Heart left ventricle (tissue), 16 donors: ENCODE results near the gene ASIC4. TPM values are rescaled to one million over a fixed set of nuclear protein-coding genes. Genes with fewer than 3 reads are reported as not detected.
A peak's percentile ranks its signal among the peaks of the same experiment; 100 is the strongest.

Source experiments
- ATAC-seq, 4 donors: fragments of 200-7000 bp; cut with Tn5 transposase; one replicate each; pipeline ENCODE4 v1.9.1; 2020 to 2022; ENCODE audit warnings: moderate library complexity in 4 of 4, mild to moderate bottlenecking in 3 of 4, moderate number of reproducible peaks in 1 of 4
- DNase-seq, 5 donors: peaks; one replicate each; pipeline ENCODE4 v3.0.0-alpha.2; 2020
- H3K27ac ChIP-seq, 12 donors: fragments of 200-600 bp; sonication (generic) in 4 of 12; one replicate each; pipeline versions ENCODE4 v1.5.0 to v1.8.0; 2016 to 2022; ENCODE audit warnings: mild to moderate bottlenecking in 2 of 12
- H3K27me3 ChIP-seq, 9 donors: fragments of 200-600 bp; sonication (generic) in 2 of 9; one replicate each; pipeline versions ENCODE4 v1.5.1 to v1.8.0; 2016 to 2022; ENCODE audit warnings: mild to moderate bottlenecking in 3 of 9
- H3K36me3 ChIP-seq, 9 donors: fragments of 200-600 bp; sonication (generic) in 2 of 9; one replicate each; pipeline versions ENCODE4 v1.5.0 to v1.8.0; 2018 to 2022; ENCODE audit warnings: mild to moderate bottlenecking in 2 of 9
- H3K4me1 ChIP-seq, 12 donors: fragments of 200-600 bp; sonication (generic) in 4 of 12; one replicate each; pipeline versions ENCODE4 v1.5.0 to v1.8.0; 2016 to 2022; ENCODE audit warnings: mild to moderate bottlenecking in 3 of 12
- H3K4me3 ChIP-seq, 12 donors: fragments of 200-600 bp; sonication (generic) in 4 of 12; one replicate each; pipeline versions ENCODE4 v1.5.0 to v1.8.0; 2017 to 2022; ENCODE audit warnings: mild to moderate bottlenecking in 9 of 12, moderate library complexity in 4 of 12
- H3K9me3 ChIP-seq, 12 donors: fragments of 200-600 bp; sonication (generic) in 4 of 12; one replicate each; pipeline versions ENCODE4 v1.5.0 to v1.8.0; 2016 to 2022; ENCODE audit warnings: mild to moderate bottlenecking in 1 of 12
- POLR2A ChIP-seq, 2 donors: fragments of 450-650 bp; IDR thresholded peaks; one replicate each; pipeline ENCODE4 v1.6.1; 2017; ENCODE audit warnings: antibody characterized with exemption in 2 of 2, mild to moderate bottlenecking in 2 of 2, moderate library complexity in 2 of 2
- WGBS, 4 donors: extraction: QIAGEN DNeasy Blood & Tissue Kit in 2 of 4; methylation state at CpG; one replicate each; pipeline versions ENCODE4 v1.1.5 to v1.1.7; 2013 to 2018; 5-methylcytosine and 5-hydroxymethylcytosine counted together
- intact Hi-C, 10 donors: fragments of 100-400 bp; cut with DNase I; formaldehyde crosslinking; loops; one replicate each; pipeline versions ENCODE4 v1.11.1 to v1.14.2; 2022
- polyA plus RNA-seq, 2 donors: library from polyadenylated mRNA; stranded (reverse); fragments of 200-250 nt; gene quantifications; one replicate each; pipeline ENCODE4 v1.2.3, GENCODE V29; 2013
- total RNA-seq, 9 donors: library from RNA; depleted of rRNA in 2 of 9; stranded (reverse); fragments of >200 nt in 2 of 9; fragmentation: NEBNext Ultra II Directional in 3 of 9; extraction: Animal tissue kit (Norgen Biotek cat#: 25700) in 3 of 9; gene quantifications; one replicate each; pipeline versions ENCODE4 v1.1.0 to v1.2.4, GENCODE V29; 2016 to 2023
- TF ChIP-seq, protein P1 (sequence below), 12 donors: fragments of 200-600 bp; sonication (generic) in 4 of 12; IDR thresholded peaks; one replicate each; pipeline versions ENCODE4 v1.5.0 to v1.8.0; 2018 to 2022; ENCODE audit warnings: antibody characterized with exemption in 12 of 12, mild to moderate bottlenecking in 5 of 12
- donor health status: ischemic (EF 13 %, LVEDD 7.1; RV severe dilation, severe dysfunction).
- donor health status: healthy with polysubstance abuse.
- donor health status: DM: no; HTN: yes; CAD: no.
- donor health status: DM: no; HTN: no; CAD: no.
- donor health status: ischemic (EF 25% LVEDD 6.9; RV normal size, moderate dysfunction).
- donor health status: ischemic (EF 25% LVEDD 5.7; RV mildly dilated, moderate dysfunction).
- donor health status: healthy.
- donor health status: DM: yes; HTN: yes; CAD: no.
- donor health status: ischemic (EF 35%, LVEDD 5.7; RV mildly dilated, moderate dysfunction).
- donor health status: nonischemic (EF 11% LVEDD 7.7; RV severe dilation, severe dysfunction).
- donor health status: DM: yes; HTN: yes; CAD: no.
- donor health status: PGD.
- donor health status: ischemic (EF 29% LVEDD 5.4; RV normal size, mild dysfunction).
- donor health status: nonischemic (EF 23%, LVEDD 6.1; RV moderate dilation, normal function).

The ASIC4 gene
- total and polyA plus RNA-seq, 11 donors: 0.03 to 0.10 (median 0.08) TPM; not detected in 8

GRCh38 chr2:219505585-219505984 lies 8.7 kb upstream of the ASIC4 start:
- no peak overlapping the region for H3K27ac ChIP-seq
- 88 to 94% (median 91%) methylated on average over 7 to 9 of the region's 9 CpGs for WGBS, 4 donors
- ATAC-seq (no peak), DNase-seq (no peak)
- intact Hi-C loops: no loop called here
- no peak for TF ChIP-seq POLR2A (IDR thresholded peaks at IDR 0.05)
- TF ChIP-seq, protein P1, sequence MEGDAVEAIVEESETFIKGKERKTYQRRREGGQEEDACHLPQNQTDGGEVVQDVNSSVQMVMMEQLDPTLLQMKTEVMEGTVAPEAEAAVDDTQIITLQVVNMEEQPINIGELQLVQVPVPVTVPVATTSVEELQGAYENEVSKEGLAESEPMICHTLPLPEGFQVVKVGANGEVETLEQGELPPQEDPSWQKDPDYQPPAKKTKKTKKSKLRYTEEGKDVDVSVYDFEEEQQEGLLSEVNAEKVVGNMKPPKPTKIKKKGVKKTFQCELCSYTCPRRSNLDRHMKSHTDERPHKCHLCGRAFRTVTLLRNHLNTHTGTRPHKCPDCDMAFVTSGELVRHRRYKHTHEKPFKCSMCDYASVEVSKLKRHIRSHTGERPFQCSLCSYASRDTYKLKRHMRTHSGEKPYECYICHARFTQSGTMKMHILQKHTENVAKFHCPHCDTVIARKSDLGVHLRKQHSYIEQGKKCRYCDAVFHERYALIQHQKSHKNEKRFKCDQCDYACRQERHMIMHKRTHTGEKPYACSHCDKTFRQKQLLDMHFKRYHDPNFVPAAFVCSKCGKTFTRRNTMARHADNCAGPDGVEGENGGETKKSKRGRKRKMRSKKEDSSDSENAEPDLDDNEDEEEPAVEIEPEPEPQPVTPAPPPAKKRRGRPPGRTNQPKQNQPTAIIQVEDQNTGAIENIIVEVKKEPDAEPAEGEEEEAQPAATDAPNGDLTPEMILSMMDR (IDR thresholded peaks at IDR 0.05): no peak
- peaks cover 0 to 58% (median 42%) of the 10 kb centered on the region in 9 donors for H3K36me3 ChIP-seq
- peaks cover 0 to 12% (median 0%) of the 10 kb centered on the region in 9 donors for H3K27me3 ChIP-seq
- H3K9me3 ChIP-seq: no peaks in the 10 kb centered on the region
- no peak overlapping the region for H3K4me3 ChIP-seq
- H3K4me1 ChIP-seq: peaks cover 0 to 36% (median 15%) of the 10 kb centered on the region in 12 donors

- peaks cover 0 to 18% (median 0%) of the 10 kb centered on the region in 9 donors for H3K27me3 ChIP-seq
- DNase-seq (no peak), ATAC-seq (no peak)
- TF ChIP-seq POLR2A (IDR thresholded peaks at IDR 0.05): no peak
- TF ChIP-seq, protein P1 (IDR thresholded peaks at IDR 0.05): no peak
- no peaks in the 10 kb centered on the region for H3K9me3 ChIP-seq
- no peak overlapping the region for H3K4me3 ChIP-seq
- H3K4me1 ChIP-seq: peaks cover 0 to 37% (median 15%) of the 10 kb centered on the region in 12 donors
- H3K27ac ChIP-seq: no peak overlapping the region
- intact Hi-C loops: no loop called here
- H3K36me3 ChIP-seq: peaks cover 0 to 58% (median 42%) of the 10 kb centered on the region in 9 donors
- WGBS, 4 donors: 85 to 88% (median 87%) methylated on average over 7 to 23 of the region's 23 CpGs
Observed at GRCh38 chr2:219506153-219506801, 8.0 kb upstream of the ASIC4 start.

DNA sequence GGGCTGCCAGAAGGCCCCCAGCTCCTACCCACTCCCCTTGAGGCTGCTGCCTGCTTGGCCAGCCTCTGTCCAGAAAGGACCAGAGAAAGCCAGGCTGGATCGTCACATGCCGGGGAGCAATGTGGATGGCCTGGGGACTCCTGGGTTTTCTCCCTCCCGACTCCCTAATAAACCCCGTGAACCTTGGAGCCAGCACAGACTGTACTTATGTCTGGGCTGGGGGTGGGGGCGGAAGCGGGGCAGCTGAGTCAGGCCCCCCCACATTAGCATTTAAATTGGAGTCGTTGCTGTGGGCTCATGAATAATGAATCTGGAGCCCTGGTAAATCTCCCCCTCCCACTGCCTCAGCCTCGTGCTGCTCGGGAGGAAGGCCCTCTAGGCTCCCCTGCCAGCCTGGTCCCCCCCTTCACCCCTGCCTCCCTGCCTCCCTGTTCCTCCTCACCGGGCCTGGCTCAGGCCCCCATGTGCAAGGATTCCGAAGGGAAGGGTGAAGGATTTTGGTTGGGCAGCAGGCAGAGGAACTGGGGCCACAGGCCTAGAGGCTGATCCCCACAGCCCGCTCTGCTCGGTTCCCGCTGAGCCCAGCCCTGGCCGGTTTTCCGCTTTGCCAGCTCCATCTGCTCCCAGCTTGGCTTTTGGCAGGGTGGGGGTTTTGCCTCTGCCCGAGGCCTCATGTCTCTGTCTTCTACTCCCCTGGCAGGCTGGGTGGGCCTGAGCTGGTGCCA lies 7.3 kb upstream of the ASIC4 start:
- H3K36me3 ChIP-seq: peaks cover 0 to 52% (median 42%) of the 10 kb centered on the region in 9 donors
- no peaks in the 10 kb centered on the region for H3K9me3 ChIP-seq
- WGBS, 4 donors: 80 to 84% (median 83%) methylated on average over 16 to 17 of the region's 17 CpGs
- no peak overlapping the region for H3K4me3 ChIP-seq
- H3K4me1 ChIP-seq: peaks cover 0 to 37% (median 15%) of the 10 kb centered on the region in 12 donors
- DNase-seq: peak in 1 of 5 donors; percentile 17
- no peak for ATAC-seq
- H3K27ac ChIP-seq: peak overlapping the region in 1 of 12 donors; percentile 19
- TF ChIP-seq, protein P1 (IDR thresholded peaks at IDR 0.05): no peak
- no peak for TF ChIP-seq POLR2A (IDR thresholded peaks at IDR 0.05)
- intact Hi-C loops: no loop called here
- peaks cover 0 to 25% (median under 1%) of the 10 kb centered on the region in 9 donors for H3K27me3 ChIP-seq
